ENCODE data around the gene RAB8B.

Gene RAB8B

GRCh38 chr15:63212050-63213004, 22.9 kb downstream of the RAB8B start:
- H3K27me3 Mint-ChIP-seq (ENCODE audit: low read depth, poor library complexity), result no peaks in the 10 kb centered on the region
- H3K4me3 Mint-ChIP-seq, result no peak overlapping the region
- no peak for DNase-seq
- no peaks in the 10 kb centered on the region for H3K9me3 Mint-ChIP-seq
- TF ChIP-seq CTCF (IDR thresholded peaks at IDR 0.05), result no peak
- no peak overlapping the region for H3K27ac Mint-ChIP-seq
- H3K4me1 Mint-ChIP-seq, result peaks cover 9% of the 10 kb centered on the region
- peaks cover 12% of the 10 kb centered on the region for H3K36me3 Mint-ChIP-seq (ENCODE audit: low read depth)

- Mint-ChIP-seq H3K4me1 (no peaks in the 10 kb centered on the region), H3K27ac (no peak overlapping the region), H3K4me3 (no peak overlapping the region), H3K9me3 (no peaks in the 10 kb centered on the region), H3K27me3 (ENCODE audit: low read depth, poor library complexity) (peaks cover 6% of the 10 kb centered on the region), H3K36me3 (ENCODE audit: low read depth) (no peaks in the 10 kb centered on the region)
- no peak for DNase-seq
- no peak for TF ChIP-seq CTCF (IDR thresholded peaks at IDR 0.05)
These were observed 28.8 kb downstream of the RAB8B start for GRCh38 chr15:63218100-63218808.

GRCh38 chr15:63219196-63219710, 29.8 kb downstream of the RAB8B start:
- Mint-ChIP-seq H3K4me3 (no peak overlapping the region), H3K36me3 (ENCODE audit: low read depth) (no peaks in the 10 kb centered on the region), H3K9me3 (no peaks in the 10 kb centered on the region), H3K27ac (no peak overlapping the region), H3K27me3 (ENCODE audit: low read depth, poor library complexity) (peaks cover 6% of the 10 kb centered on the region), H3K4me1 (peaks cover 2% of the 10 kb centered on the region)
- TF ChIP-seq CTCF (IDR thresholded peaks at IDR 0.05), result no peak
- DNase-seq, result no peak

GRCh38 chr15:63221346-63221745, 31.9 kb downstream of the RAB8B start:
- Mint-ChIP-seq H3K27me3 (ENCODE audit: low read depth, poor library complexity) (peaks cover 6% of the 10 kb centered on the region), H3K36me3 (ENCODE audit: low read depth) (no peaks in the 10 kb centered on the region)
- DNase-seq, result no peak

GRCh38 chr15:63223463-63223862, 34.1 kb downstream of the RAB8B start:
- no peak overlapping the region for H3K27ac Mint-ChIP-seq
- no peak for DNase-seq
- peaks cover 6% of the 10 kb centered on the region for H3K27me3 Mint-ChIP-seq (ENCODE audit: low read depth, poor library complexity)
- H3K9me3 Mint-ChIP-seq, result no peaks in the 10 kb centered on the region
- H3K4me3 Mint-ChIP-seq, result no peak overlapping the region
- no peak for TF ChIP-seq CTCF (IDR thresholded peaks at IDR 0.05)
- H3K4me1 Mint-ChIP-seq, result peaks cover 12% of the 10 kb centered on the region
- no peaks in the 10 kb centered on the region for H3K36me3 Mint-ChIP-seq (ENCODE audit: low read depth)

More at GRCh38 chr15:63221346-63221745, 31.9 kb downstream of the RAB8B start:
- Mint-ChIP-seq H3K4me3 (no peak overlapping the region), H3K9me3 (no peaks in the 10 kb centered on the region), H3K27ac (no peak overlapping the region), H3K4me1 (peaks cover 8% of the 10 kb centered on the region)
- TF ChIP-seq CTCF (IDR thresholded peaks at IDR 0.05), result no peak
